Right lobe of liver (tissue), 6 donors: ENCODE measurements around the gene PLCL2. TPM values are rescaled to one million over a fixed set of nuclear protein-coding genes. Genes with fewer than 3 reads are reported as not detected.

Experiments used
- ATAC-seq, 4 donors: fragments of 200-7000 bp; cut with Tn5 transposase; one replicate each; pipeline ENCODE4 v1.9.1; 2020; ENCODE audit warnings: mild to moderate bottlenecking in 4 of 4, moderate library complexity in 4 of 4
- DNase-seq, 3 donors: peaks; one replicate each; pipeline ENCODE4 v3.0.0-alpha.2; 2020
- H3K27ac ChIP-seq, 3 donors: fragments of 200-600 bp; one replicate each; pipeline ENCODE4 v1.8.0; 2022
- H3K27me3 ChIP-seq, 2 donors: fragments of 200-600 bp; one replicate each; pipeline ENCODE4 v1.8.0; 2022
- H3K36me3 ChIP-seq, 4 donors: fragments of 200-600 bp; sonication (generic) in 1 of 4; one replicate each; pipeline versions ENCODE4 v1.5.1 to v1.8.0; 2017 to 2022; ENCODE audit warnings: control low read depth in 1 of 4
- H3K4me1 ChIP-seq, 4 donors: fragments of 200-600 bp; sonication (generic) in 1 of 4; one replicate each; pipeline versions ENCODE4 v1.5.1 to v1.8.0; 2017 to 2022; ENCODE audit warnings: control low read depth in 1 of 4
- H3K4me3 ChIP-seq, 3 donors: fragments of 200-600 bp; one replicate each; pipeline ENCODE4 v1.8.0; 2022
- H3K9me3 ChIP-seq, 4 donors: fragments of 200-600 bp; sonication (generic) in 1 of 4; one replicate each; pipeline versions ENCODE4 v1.5.1 to v1.8.0; 2017 to 2022; ENCODE audit warnings: control low read depth in 1 of 4
- POLR2A ChIP-seq: fragments of 450-650 bp; IDR thresholded peaks from one replicate; pipeline ENCODE4 v1.6.1; 2017; ENCODE audit warnings: antibody characterized with exemption, mild to moderate bottlenecking
- WGBS: methylation state at CpG from one replicate; pipeline ENCODE4 v1.1.6; 2018; ENCODE audit warnings: low coverage, low lambda C conversion rate; ENCODE audit not compliant: insufficient coverage; ENCODE audit errors: missing lambda C conversion rate; 5-methylcytosine and 5-hydroxymethylcytosine counted together
- intact Hi-C, 2 donors: fragments of 100-400 bp; cut with DNase I; formaldehyde crosslinking; loops; one replicate each; pipeline versions ENCODE4 v1.11.2 to v1.14.1; 2022
- total RNA-seq, 6 experiments: library from RNA; depleted of rRNA in 2 of 6; stranded (reverse); fragments of >200 nt in 2 of 6; fragmentation: NEBNext Ultra II Directional in 3 of 6; extraction: Animal tissue kit (Norgen Biotek cat#: 25700) in 3 of 6; gene quantifications; one replicate each; pipeline versions ENCODE4 v1.1.0 to v1.2.4, GENCODE V29; 2016 to 2023
- TF ChIP-seq, protein P1 (sequence below), 4 donors: fragments of 200-600 bp in 3 of 4; fragments of 450-650 bp in 1 of 4; IDR thresholded peaks; one replicate each; pipeline versions ENCODE4 v1.5.1 to v1.8.0; 2016 to 2022; ENCODE audit warnings: antibody characterized with exemption in 4 of 4, mild to moderate bottlenecking in 2 of 4
- donor health status: DM: no; HTN: yes; CAD: no.
- donor health status: DM: no; HTN: no; CAD: no.
- donor health status: DM: no; HTN: no; CAD: no.
- donor health status: DM: no; HTN: yes; CAD: no.
- donor health status: DM: no; HTN: yes; CAD: no.

The PLCL2 gene
- total RNA-seq, 6 experiments from 2014 or later = 4.6 to 8.2 (median 6.9) TPM

DNA sequence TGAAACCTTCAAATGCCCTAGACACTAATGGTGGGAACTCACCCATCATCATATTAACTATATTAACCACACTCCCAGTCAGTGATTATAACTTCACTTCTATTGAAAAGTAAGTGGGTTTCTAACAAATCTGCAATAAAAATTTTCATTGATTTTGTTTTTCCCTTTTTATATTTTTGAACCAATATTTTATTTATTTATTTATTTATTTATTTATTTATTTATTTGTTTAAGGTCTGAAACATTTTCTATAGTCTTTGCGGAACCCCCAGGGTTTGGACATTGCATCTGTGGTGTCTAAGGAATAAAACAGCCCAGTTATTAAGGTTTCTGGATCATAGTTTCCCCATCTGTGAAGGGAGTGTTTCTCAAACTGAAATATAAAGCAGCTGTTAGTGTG, 16.2 kb upstream of the PLCL2 start:
- TF ChIP-seq, protein P1, sequence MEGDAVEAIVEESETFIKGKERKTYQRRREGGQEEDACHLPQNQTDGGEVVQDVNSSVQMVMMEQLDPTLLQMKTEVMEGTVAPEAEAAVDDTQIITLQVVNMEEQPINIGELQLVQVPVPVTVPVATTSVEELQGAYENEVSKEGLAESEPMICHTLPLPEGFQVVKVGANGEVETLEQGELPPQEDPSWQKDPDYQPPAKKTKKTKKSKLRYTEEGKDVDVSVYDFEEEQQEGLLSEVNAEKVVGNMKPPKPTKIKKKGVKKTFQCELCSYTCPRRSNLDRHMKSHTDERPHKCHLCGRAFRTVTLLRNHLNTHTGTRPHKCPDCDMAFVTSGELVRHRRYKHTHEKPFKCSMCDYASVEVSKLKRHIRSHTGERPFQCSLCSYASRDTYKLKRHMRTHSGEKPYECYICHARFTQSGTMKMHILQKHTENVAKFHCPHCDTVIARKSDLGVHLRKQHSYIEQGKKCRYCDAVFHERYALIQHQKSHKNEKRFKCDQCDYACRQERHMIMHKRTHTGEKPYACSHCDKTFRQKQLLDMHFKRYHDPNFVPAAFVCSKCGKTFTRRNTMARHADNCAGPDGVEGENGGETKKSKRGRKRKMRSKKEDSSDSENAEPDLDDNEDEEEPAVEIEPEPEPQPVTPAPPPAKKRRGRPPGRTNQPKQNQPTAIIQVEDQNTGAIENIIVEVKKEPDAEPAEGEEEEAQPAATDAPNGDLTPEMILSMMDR (IDR thresholded peaks at IDR 0.05) = no peak
- no peak for TF ChIP-seq POLR2A
- WGBS = 100% methylated on average over 1 of the region's 1 CpG

DNA sequence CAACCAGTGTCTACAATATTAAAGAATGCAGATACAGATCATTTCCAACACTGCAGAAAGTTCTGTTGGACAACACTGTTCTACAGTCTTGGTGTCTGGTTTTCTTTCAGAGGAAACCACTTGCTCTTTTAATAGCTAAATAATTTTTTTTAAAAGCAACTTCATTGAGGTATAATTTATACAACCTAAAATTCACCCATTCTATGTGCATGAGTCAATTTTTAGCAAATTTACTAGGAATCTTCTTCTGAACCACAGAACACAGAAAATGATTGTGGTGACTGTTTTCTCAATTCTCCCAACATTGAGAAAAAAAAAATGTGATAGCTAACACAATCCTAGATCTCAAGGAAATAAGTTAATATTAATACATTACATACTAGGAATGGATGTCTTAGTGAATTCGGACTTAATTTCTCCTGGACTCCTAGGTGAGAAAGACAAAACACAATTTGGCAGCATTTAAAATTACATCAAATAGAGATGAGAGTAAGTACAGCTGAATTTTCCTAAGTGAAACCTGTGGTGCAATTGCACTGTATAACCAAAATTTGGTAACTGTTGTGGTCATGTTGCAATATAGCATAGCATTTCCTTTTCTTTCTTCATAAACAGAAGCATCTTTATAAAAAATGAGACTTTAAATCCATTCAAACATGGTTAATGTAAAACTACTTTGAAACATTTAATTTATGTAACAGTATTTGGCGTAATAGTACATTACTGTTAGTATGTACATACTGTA, 15.3 kb upstream of the PLCL2 start:
- DNase-seq = no peak
- no peaks in the 10 kb centered on the region for H3K9me3 ChIP-seq
- H3K27me3 ChIP-seq = no peaks in the 10 kb centered on the region
- TF ChIP-seq POLR2A = no peak
- TF ChIP-seq, protein P1 (IDR thresholded peaks at IDR 0.05) = no peak
- no peak overlapping the region for H3K4me3 ChIP-seq
- ATAC-seq = no peak
- no peaks in the 10 kb centered on the region for H3K36me3 ChIP-seq
- intact Hi-C loops = no loop called here
- WGBS = 41% methylated on average over 2 of the region's 2 CpGs
- no peak overlapping the region for H3K27ac ChIP-seq
- H3K4me1 ChIP-seq = no peaks in the 10 kb centered on the region

More for the DNA sequence above, 16.2 kb upstream of the PLCL2 start:
- H3K4me3 ChIP-seq = no peak overlapping the region
- no peaks in the 10 kb centered on the region for H3K36me3 ChIP-seq
- no peak for ATAC-seq
- H3K27me3 ChIP-seq = no peaks in the 10 kb centered on the region
- H3K4me1 ChIP-seq = no peaks in the 10 kb centered on the region
- intact Hi-C loops = no loop called here
- H3K9me3 ChIP-seq = no peaks in the 10 kb centered on the region
- no peak overlapping the region for H3K27ac ChIP-seq
- DNase-seq = no peak

DNA sequence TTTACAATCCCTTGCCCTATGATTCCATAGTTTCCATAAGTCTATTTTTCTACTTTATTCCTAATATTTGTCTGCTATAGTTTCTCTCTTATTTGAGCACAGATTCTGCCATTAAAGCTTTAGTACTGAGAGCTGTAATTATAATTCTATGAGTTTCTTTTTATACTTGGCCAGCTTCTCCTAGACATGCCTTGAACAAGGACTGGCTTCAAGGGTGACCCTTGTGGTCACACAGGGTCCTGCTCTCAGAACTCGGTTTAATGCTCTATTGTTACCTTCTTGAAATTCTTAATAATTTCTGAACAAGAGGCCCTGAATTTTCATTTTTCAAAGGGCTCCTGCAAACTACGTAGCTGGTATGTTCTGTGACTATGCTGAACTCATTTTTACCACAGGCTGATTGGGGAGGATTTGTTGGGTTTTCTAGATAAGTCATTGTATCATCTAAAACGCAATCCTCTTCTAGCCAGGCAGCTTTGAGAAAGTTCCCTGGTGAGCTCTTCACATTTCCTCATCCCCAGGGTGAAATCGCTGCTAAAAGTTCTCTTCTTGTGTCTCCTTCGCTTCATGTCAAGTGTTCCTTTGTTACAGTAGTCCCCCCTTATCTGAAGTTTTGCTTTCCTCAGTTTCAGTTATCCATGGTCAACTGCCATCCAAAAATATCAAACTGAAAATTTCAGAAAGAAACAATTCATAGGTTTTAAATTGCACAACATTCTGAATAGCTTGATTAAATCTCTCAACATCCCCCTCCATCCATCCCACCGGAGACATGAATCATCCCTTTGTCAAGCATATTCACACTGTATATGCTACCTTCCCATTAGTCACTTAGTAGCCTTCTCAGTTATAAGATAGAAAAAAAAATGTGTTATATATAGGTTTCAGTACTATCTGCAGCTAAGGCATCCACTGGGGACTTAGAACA, 12.6 kb upstream of the PLCL2 start:
- TF ChIP-seq, protein P1 (IDR thresholded peaks at IDR 0.05) = no peak
- TF ChIP-seq POLR2A = no peak
- no peak for ATAC-seq

DNA sequence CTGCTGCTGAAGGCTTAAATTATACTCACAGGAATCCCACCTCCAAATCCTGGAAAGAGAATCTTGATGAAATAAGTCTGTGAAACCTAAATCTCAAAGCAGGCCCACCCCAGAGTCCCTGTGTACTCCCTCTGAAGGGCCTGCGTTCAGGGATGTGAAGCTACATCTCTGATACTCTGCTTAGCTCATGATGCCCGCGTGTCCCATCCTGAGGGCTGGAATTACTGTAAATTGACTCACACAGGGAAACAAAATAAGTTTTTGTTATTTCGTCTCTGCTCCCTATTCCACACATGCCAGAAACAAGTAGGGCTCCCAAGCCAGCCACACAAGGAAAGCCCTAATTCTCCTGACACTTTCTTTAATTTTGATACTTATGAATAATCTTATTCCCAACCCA, 10.9 kb upstream of the PLCL2 start:
- H3K27ac ChIP-seq = no peak overlapping the region
- TF ChIP-seq, protein P1 (IDR thresholded peaks at IDR 0.05) = no peak
- no peak for TF ChIP-seq POLR2A
- no peak for ATAC-seq
- intact Hi-C loops = no loop called here
- 90% methylated on average over 2 of the region's 4 CpGs for WGBS
- no peaks in the 10 kb centered on the region for H3K9me3 ChIP-seq
- H3K4me3 ChIP-seq = no peak overlapping the region
- H3K36me3 ChIP-seq = no peaks in the 10 kb centered on the region
- H3K4me1 ChIP-seq = no peaks in the 10 kb centered on the region
- no peaks in the 10 kb centered on the region for H3K27me3 ChIP-seq
- DNase-seq = no peak

More for the DNA sequence above, 12.6 kb upstream of the PLCL2 start:
- Histone ChIP-seq H3K36me3 (no peaks in the 10 kb centered on the region), H3K27ac (no peak overlapping the region), H3K27me3 (no peaks in the 10 kb centered on the region), H3K4me3 (no peak overlapping the region), H3K9me3 (no peaks in the 10 kb centered on the region), H3K4me1 (no peaks in the 10 kb centered on the region)
- whole genome bisulfite sequencing = 72% methylated on average over 6 of the region's 6 CpGs
- DNase-seq = no peak
- intact Hi-C loops = no loop called here
